Measurements from ENCODE around the gene TTC21A.

- TF ChIP-seq CTCF (IDR thresholded peaks at IDR 0.05) (no peak), EP300 (IDR thresholded peaks at IDR 0.05) (no peak), POLR2AphosphoS5 (IDR thresholded peaks at IDR 0.05) (no peak)
Measured at GRCh38 chr3:39180183-39180545, 72.7 kb downstream of the TTC21A start.
